CD14-positive monocyte (primary cell): Measurements from ENCODE around the gene CNEP1R1. TPM values are rescaled to one million over a fixed set of nuclear protein-coding genes. Genes with fewer than 3 reads are reported as not detected.
A peak's percentile ranks its signal among the peaks of the same experiment; 100 is the strongest.

Experiments
- DNase-seq, 3 donors: peaks; one replicate each; pipeline ENCODE4 v3.0.0-alpha.2; 2011 to 2022
- H2AFZ ChIP-seq: 2 replicates; pipeline ENCODE4 v1.6.0; 2012; ENCODE audit warnings: mild to moderate bottlenecking, low read depth, low read length, inconsistent platforms; ENCODE audit not compliant: insufficient read depth, poor library complexity, severe bottlenecking
- H3K27ac ChIP-seq, 2 donors: 1 replicate in 1 of 2; 2 replicates in 1 of 2; pipeline ENCODE4 v1.5.1; 2012 to 2013; ENCODE audit warnings: low read length in 2 of 2, control low read depth in 1 of 2, inconsistent platforms in 1 of 2, low read depth in 1 of 2, mild to moderate bottlenecking in 1 of 2
- H3K27me3 ChIP-seq, 2 donors: one replicate each; pipeline versions ENCODE4 v1.6.0 to v1.6.1; 2011 to 2013; ENCODE audit warnings: low read length in 2 of 2; ENCODE audit not compliant: control insufficient read depth in 2 of 2, insufficient read depth in 2 of 2
- H3K36me3 ChIP-seq, 2 donors: replicated peaks in 1 of 2; 1 replicate in 1 of 2; 2 replicates in 1 of 2; pipeline versions ENCODE4 v1.5.1 to v1.6.1; 2012 to 2013; ENCODE audit warnings: low read length in 2 of 2, control low read depth in 1 of 2, inconsistent platforms in 1 of 2, mild to moderate bottlenecking in 1 of 2; ENCODE audit not compliant: insufficient read depth in 2 of 2, control insufficient read depth in 1 of 2
- H3K4me1 ChIP-seq, 2 donors: 1 replicate in 1 of 2; 2 replicates in 1 of 2; pipeline versions ENCODE4 v1.5.1 to v1.6.1; 2012 to 2013; ENCODE audit warnings: low read length in 2 of 2, control low read depth in 1 of 2, inconsistent platforms in 1 of 2, mild to moderate bottlenecking in 1 of 2, moderate library complexity in 1 of 2; ENCODE audit not compliant: insufficient read depth in 2 of 2, control insufficient read depth in 1 of 2
- H3K4me2 ChIP-seq: replicated peaks from 2 replicates; pipeline ENCODE3; 2012; ENCODE audit warnings: low read length, moderate library complexity, mild to moderate bottlenecking; ENCODE audit not compliant: poor library complexity, severe bottlenecking; ENCODE audit errors: extremely low read depth
- H3K4me3 ChIP-seq, 3 experiments: fragments of 200-600 bp in 1 of 3; sonication (generic) in 1 of 3; replicated peaks in 1 of 3; 1 replicate in 2 of 3; 2 replicates in 1 of 3; pipeline ENCODE4 v1.5.1; 2011 to 2013; ENCODE audit warnings: low read length in 3 of 3, mild to moderate bottlenecking in 3 of 3, control low read depth in 2 of 3, low read depth in 2 of 3, inconsistent platforms in 1 of 3, moderate library complexity in 1 of 3
- H3K79me2 ChIP-seq: 2 replicates; pipeline ENCODE4 v1.6.0; 2012; ENCODE audit warnings: mild to moderate bottlenecking, control low read depth, inconsistent platforms, low read length, moderate library complexity; ENCODE audit not compliant: insufficient read depth
- H3K9ac ChIP-seq: 2 replicates; pipeline ENCODE4 v1.6.0; 2017; ENCODE audit warnings: low read length, mild to moderate bottlenecking; ENCODE audit not compliant: insufficient read depth, poor library complexity, severe bottlenecking
- H3K9me3 ChIP-seq, 2 donors: replicated peaks in 1 of 2; 1 replicate in 1 of 2; 2 replicates in 1 of 2; pipeline versions ENCODE4 v1.5.1 to v1.6.1; 2012 to 2013; ENCODE audit warnings: low read length in 2 of 2, control low read depth in 1 of 2; ENCODE audit not compliant: control insufficient read depth in 1 of 2, insufficient read depth in 1 of 2
- H4K20me1 ChIP-seq: 2 replicates; pipeline ENCODE4 v1.6.0; 2012; ENCODE audit warnings: mild to moderate bottlenecking, low read length, control low read depth, moderate library complexity; ENCODE audit not compliant: insufficient read depth
- H3K27ac Mint-ChIP-seq, 7 donors: one replicate each; pipeline ENCODE4 v1.8.0; 2020; ENCODE audit warnings: mild to moderate bottlenecking in 7 of 7, mixed read lengths in 7 of 7, moderate library complexity in 6 of 7, inconsistent platforms in 2 of 7
- H3K27me3 Mint-ChIP-seq, 3 donors: one replicate each; pipeline ENCODE4 v1.8.0; 2021 to 2022; ENCODE audit warnings: low read depth in 3 of 3, mild to moderate bottlenecking in 3 of 3, mixed read lengths in 3 of 3, moderate library complexity in 3 of 3, inconsistent platforms in 1 of 3
- H3K36me3 Mint-ChIP-seq, 2 donors: one replicate each; pipeline ENCODE4 v1.8.0; 2020; ENCODE audit warnings: mixed read lengths in 2 of 2, inconsistent platforms in 1 of 2, mild to moderate bottlenecking in 1 of 2
- H3K4me1 Mint-ChIP-seq: one replicate; pipeline ENCODE4 v1.8.0; 2020; ENCODE audit warnings: mild to moderate bottlenecking, mixed read lengths
- H3K4me3 Mint-ChIP-seq, 2 donors: one replicate each; pipeline ENCODE4 v1.8.0; 2020; ENCODE audit warnings: mild to moderate bottlenecking in 2 of 2, mixed read lengths in 2 of 2, moderate library complexity in 1 of 2
- H3K9me3 Mint-ChIP-seq, 7 donors: one replicate each; pipeline ENCODE4 v1.8.0; 2020 to 2022; ENCODE audit warnings: mixed read lengths in 7 of 7, mild to moderate bottlenecking in 6 of 7, moderate library complexity in 6 of 7, inconsistent platforms in 2 of 7
- WGBS: methylation state at CpG from one replicate; pipeline ENCODE4 v1.1.5; 2013; ENCODE audit warnings: missing lambda C conversion rate; ENCODE audit not compliant: insufficient coverage; 5-methylcytosine and 5-hydroxymethylcytosine counted together
- intact Hi-C, 2 donors: fragments of 100-400 bp; cut with micrococcal nuclease; formaldehyde crosslinking; loops; one replicate each; pipeline versions ENCODE4 v1.15.0 to v1.15.1; 2023
- polyA plus RNA-seq, 3 donors: library from polyadenylated mRNA; depleted of rRNA in 1 of 3; unstranded in 2 of 3; stranded (reverse) in 1 of 3; fragments of 300-500 nt in 2 of 3; fragments of >200 nt in 1 of 3; fragmentation: Illumina TruSeq in 2 of 3; gene quantifications; 1 replicate in 2 of 3; 2 replicates in 1 of 3; pipeline ENCODE4 v1.2.3, GENCODE V29; 2012 to 2021
- TF ChIP-seq, protein P1 (sequence below): fragments of 200-600 bp; IDR thresholded peaks from one replicate; pipeline ENCODE4 v1.8.0; 2022; ENCODE audit warnings: antibody characterized with exemption, mild to moderate bottlenecking

Gene CNEP1R1
- polyA plus RNA-seq, 3 donors = 13.7 to 49.6 (median 19.3) TPM

GRCh38 chr16:50065241-50065623 lies 40.2 kb downstream of the CNEP1R1 start:
- Mint-ChIP-seq H3K36me3 (peaks cover 28% of the 10 kb centered on the region in 2 donors), H3K27me3 (peaks cover 0 to 4% (median 3%) of the 10 kb centered on the region in 3 donors), H3K9me3 (peaks cover 0 to under 1% (median 0%) of the 10 kb centered on the region in 7 donors), H3K27ac (peak overlapping the region; percentile 78 to 97 (median 95)), H3K4me3 (peak overlapping the region in 1 of 2 donors; percentile 92), H3K4me1 (peaks cover 33% of the 10 kb centered on the region)
- peaks cover 26% of the 10 kb centered on the region in 2 donors for H3K4me1 ChIP-seq
- H3K9ac ChIP-seq = no peak overlapping the region
- DNase-seq = no peak
- intact Hi-C loops = loop anchor here (5.0 kb wide), 4 partner anchors 38 to 302 kb away; partner anchors contain the start of genes BRD7 (in 1 of the 2), CNEP1R1 (in 1 of the 2) and TENT4B (in 1 of the 2)
- H2AFZ ChIP-seq = no peak overlapping the region
- TF ChIP-seq, protein P1, sequence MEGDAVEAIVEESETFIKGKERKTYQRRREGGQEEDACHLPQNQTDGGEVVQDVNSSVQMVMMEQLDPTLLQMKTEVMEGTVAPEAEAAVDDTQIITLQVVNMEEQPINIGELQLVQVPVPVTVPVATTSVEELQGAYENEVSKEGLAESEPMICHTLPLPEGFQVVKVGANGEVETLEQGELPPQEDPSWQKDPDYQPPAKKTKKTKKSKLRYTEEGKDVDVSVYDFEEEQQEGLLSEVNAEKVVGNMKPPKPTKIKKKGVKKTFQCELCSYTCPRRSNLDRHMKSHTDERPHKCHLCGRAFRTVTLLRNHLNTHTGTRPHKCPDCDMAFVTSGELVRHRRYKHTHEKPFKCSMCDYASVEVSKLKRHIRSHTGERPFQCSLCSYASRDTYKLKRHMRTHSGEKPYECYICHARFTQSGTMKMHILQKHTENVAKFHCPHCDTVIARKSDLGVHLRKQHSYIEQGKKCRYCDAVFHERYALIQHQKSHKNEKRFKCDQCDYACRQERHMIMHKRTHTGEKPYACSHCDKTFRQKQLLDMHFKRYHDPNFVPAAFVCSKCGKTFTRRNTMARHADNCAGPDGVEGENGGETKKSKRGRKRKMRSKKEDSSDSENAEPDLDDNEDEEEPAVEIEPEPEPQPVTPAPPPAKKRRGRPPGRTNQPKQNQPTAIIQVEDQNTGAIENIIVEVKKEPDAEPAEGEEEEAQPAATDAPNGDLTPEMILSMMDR = no peak
- H3K9me3 ChIP-seq = no peaks in the 10 kb centered on the region
- H4K20me1 ChIP-seq = peaks cover 40% of the 10 kb centered on the region
- H3K36me3 ChIP-seq = peaks cover 16 to 22% of the 10 kb centered on the region in 2 donors
- peak overlapping the region; percentile 97 for H3K4me2 ChIP-seq
- H3K27ac ChIP-seq = peak overlapping the region; percentile 15 to 64
- 100% methylated on average over 1 of the region's 8 CpGs for WGBS
- no peaks in the 10 kb centered on the region for H3K27me3 ChIP-seq
- H3K4me3 ChIP-seq = peak overlapping the region in 2 of 3 experiments; percentile 19 to 96
- H3K79me2 ChIP-seq = peaks cover 43% of the 10 kb centered on the region

DNA sequence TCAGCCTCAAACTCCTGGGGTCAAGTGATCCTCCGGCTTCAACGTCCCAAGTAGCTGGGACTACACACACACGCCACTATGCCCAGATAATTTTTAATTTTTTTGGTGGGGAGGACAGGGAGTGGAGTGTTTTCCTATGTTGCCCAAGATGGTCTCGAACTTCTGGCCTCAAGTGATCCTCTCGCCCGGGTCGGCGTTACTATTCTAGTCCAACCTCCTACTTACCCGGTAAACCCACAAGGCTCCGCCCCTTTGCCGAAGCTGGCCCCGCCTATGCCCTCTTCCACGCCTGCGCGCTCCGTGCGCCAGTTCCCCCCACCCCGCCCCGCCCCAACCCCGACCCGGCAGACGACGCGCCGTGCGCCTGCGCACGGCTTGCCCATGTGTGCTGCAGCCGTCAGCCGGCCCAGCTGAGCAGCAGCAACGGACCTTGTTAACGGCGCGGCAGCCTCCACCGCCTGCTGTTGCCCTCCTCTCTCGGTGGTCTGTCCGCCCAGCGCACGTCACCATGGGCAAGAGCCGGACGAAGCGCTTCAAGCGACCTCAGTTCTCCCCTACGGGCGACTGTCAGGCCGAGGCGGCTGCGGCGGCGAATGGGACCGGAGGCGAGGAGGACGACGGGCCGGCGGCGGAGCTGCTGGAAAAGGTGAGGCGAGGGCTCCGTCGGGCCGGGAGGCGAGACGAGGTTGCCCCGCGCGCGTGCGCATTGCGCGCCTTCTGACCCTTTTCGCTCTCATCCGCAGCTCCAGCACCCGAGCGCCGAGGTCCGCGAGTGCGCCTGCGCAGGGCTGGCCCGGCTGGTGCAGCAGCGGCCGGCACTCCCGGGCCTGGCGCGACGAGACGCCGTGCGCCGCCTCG lies 40.8 kb downstream of the CNEP1R1 start, which contains the start of gene HEATR3:
HEATR3 (plus strand) TSS at position 347 of the 858 bp plus-strand sequence; CDS start at position 509, 162 bp downstream.
- no peaks in the 10 kb centered on the region for H3K9me3 ChIP-seq

More for the DNA sequence above, 40.8 kb downstream of the CNEP1R1 start, which contains the start of gene HEATR3:
- H3K79me2 ChIP-seq = peaks cover 49% of the 10 kb centered on the region
- peak within 1 kb of the TSS; percentile 97 for H3K4me2 ChIP-seq
- no peaks in the 10 kb centered on the region for H3K27me3 ChIP-seq
- H3K36me3 ChIP-seq = peaks cover 22 to 28% of the 10 kb centered on the region in 2 donors
- H3K9me3 Mint-ChIP-seq = no peaks in the 10 kb centered on the region
- peak within 1 kb of the TSS; percentile 80 for H3K9ac ChIP-seq
- peaks cover 0 to 2% (median 1%) of the 10 kb centered on the region in 3 donors for H3K27me3 Mint-ChIP-seq
- DNase-seq = peak; percentile 89 to 96 (median 91)
- H3K4me3 ChIP-seq = peak within 1 kb of the TSS; percentile 51 to 96 (median 93)
- TF ChIP-seq, protein P1 = no peak
- intact Hi-C loops = loop anchor here (2.0 to 5.0 kb wide), 5 partner anchors 39 to 301 kb away; partner anchors contain the start of genes CNEP1R1 (in 2 of the 2), BRD7 (in 1 of the 2) and TENT4B (in 1 of the 2)
- peaks cover 26% of the 10 kb centered on the region in 2 donors for H3K4me1 ChIP-seq
- H3K27ac ChIP-seq = peak within 1 kb of the TSS; percentile 66 to 87
- peaks cover 31 to 34% of the 10 kb centered on the region in 2 donors for H3K36me3 Mint-ChIP-seq
- H3K4me1 Mint-ChIP-seq = peaks cover 35% of the 10 kb centered on the region
- peak within 1 kb of the TSS; percentile 89 for H2AFZ ChIP-seq
- under 1% methylated on average over 76 of the region's 91 CpGs for WGBS
- H4K20me1 ChIP-seq = peaks cover 45% of the 10 kb centered on the region
- peak within 1 kb of the TSS; percentile 89 to 97 (median 95) for H3K27ac Mint-ChIP-seq
- H3K4me3 Mint-ChIP-seq = peak within 1 kb of the TSS; percentile 92 to 94
